Activated CD8-positive, alpha-beta T cell treated with anti-CD3 and anti-CD28 coated beads, Interleukin-2, amount 10 ng/mL, durations not matched to agents 7 days and 5 days (primary cell): ENCODE measurements around the gene ELMO1. TPM values are rescaled to one million over a fixed set of nuclear protein-coding genes. Genes with fewer than 3 reads are reported as not detected.
A peak's percentile ranks its signal among the peaks of the same experiment; 100 is the strongest.

Source experiments
- ATAC-seq: fragments of 150-1000 bp; cut with Tn5 transposase; one replicate; pipeline ENCODE4 v1.10.0; 2021; ENCODE audit warnings: moderate library complexity
- CTCF ChIA-PET: fragments of 350-600 bp; sonication (Branson Sonifier 250); formaldehyde crosslinking; loops from one replicate; lab custom pipeline; 2021; ENCODE audit warnings: antibody characterized with exemption; lab: Charles Lee
- POLR2A ChIA-PET: fragments of 350-600 bp; sonication (Branson Sonifier 250); formaldehyde crosslinking; loops from one replicate; lab custom pipeline; 2021; ENCODE audit warnings: antibody characterized with exemption; lab: Charles Lee
- DNase-seq: peaks from one replicate; pipeline ENCODE4 v3.0.0-alpha.2; 2020
- H3K27ac Mint-ChIP-seq: one replicate; pipeline ENCODE4 v1.8.0; 2021; ENCODE audit warnings: mild to moderate bottlenecking, mixed read lengths
- H3K27me3 Mint-ChIP-seq: one replicate; pipeline ENCODE4 v1.8.0; 2021; ENCODE audit warnings: low read depth, mixed read lengths
- H3K36me3 Mint-ChIP-seq: one replicate; pipeline ENCODE4 v1.8.0; 2021; ENCODE audit warnings: low read depth, mixed read lengths
- H3K4me1 Mint-ChIP-seq: one replicate; pipeline ENCODE4 v1.8.0; 2021; ENCODE audit warnings: low read depth, mixed read lengths
- H3K4me3 Mint-ChIP-seq: one replicate; pipeline ENCODE4 v1.8.0; 2021; ENCODE audit warnings: mild to moderate bottlenecking, mixed read lengths
- H3K9me3 Mint-ChIP-seq: one replicate; pipeline ENCODE4 v1.8.0; 2022; ENCODE audit warnings: mixed read lengths; ENCODE audit not compliant: insufficient read depth
- total RNA-seq, 2 experiments: library from RNA; stranded (reverse); gene quantifications; one replicate each; pipeline ENCODE4 v1.2.3, GENCODE V29; 2021

Gene ELMO1
- total RNA-seq, 2 experiments from 2014 or later: 64.0 to 68.5 TPM

DNA sequence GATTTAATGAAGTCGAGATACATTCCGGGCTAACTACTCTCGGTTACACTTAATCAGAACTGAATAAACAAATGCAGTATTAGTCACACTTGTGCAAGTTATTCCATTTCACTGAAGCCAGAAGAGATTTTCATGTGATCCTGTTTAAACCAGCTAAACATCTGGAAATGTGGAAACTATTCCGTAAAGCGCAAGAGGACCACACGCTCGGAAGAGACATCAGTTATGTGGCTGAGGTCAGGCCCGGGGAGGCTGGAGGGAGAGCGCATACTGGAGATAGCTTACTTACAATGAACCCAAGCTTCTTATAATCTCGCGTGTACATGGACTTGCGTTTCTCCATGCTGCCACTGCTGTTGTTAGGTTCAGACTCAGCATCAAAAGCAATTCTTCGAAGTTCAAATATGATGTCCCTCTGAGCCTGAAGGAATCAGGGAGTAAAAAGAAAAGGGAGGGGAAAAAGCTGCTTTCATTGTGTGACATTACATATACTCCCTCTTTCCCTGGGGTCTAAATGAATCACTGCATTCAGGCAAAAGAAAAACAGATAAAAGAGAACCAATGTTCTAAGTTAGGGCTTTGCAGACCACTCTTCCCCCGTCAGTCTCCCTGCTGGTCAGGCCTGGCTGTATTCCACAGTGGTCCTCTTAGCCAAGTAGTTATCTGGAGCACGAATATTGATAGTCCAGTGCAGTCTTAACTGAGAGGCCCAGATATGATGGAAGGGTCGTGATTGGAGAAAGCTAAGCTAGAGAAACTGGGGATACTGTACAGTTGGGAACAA lies 237.4 kb downstream of the ELMO1 start:
- ChIA-PET CTCF (interaction anchor here (2.6 kb wide), 1 partner anchor 13 kb away, joined by 8 read pairs; no protein-coding TSS in a partner anchor), POLR2A (no interaction called here)
- Mint-ChIP-seq H3K27me3 (no peaks in the 10 kb centered on the region), H3K4me1 (peaks cover 5% of the 10 kb centered on the region), H3K9me3 (no peaks in the 10 kb centered on the region), H3K36me3 (peaks cover 28% of the 10 kb centered on the region), H3K27ac (no peak overlapping the region), H3K4me3 (no peak overlapping the region)
- DNase-seq: no peak
- ATAC-seq: no peak

DNA sequence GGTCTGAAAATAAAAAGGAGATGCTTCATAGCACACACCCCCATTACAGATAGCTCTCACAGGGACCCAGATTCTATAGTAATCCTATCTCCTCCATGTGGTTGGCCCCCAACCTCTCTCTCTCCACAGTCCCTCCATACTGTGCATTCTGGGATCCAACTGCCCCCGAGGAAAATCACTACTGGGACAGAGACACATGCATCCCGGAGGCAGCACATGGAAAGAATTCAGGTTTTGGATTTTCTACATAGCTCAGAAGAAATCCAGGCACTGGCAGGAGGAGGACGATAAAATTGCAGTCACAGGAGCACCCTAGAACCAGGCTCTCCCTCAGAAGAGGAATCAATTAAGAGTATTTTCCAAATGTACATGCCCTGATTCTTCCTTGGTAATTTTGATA lies 239.5 kb downstream of the ELMO1 start:
- ChIA-PET CTCF (interaction anchor here (1.3 to 3.9 kb wide), 6 partner anchors 9 to 300 kb away, joined by 3 to 16 read pairs (median 6); no protein-coding TSS in a partner anchor), POLR2A (no interaction called here)
- Mint-ChIP-seq H3K36me3 (peaks cover 40% of the 10 kb centered on the region), H3K4me1 (peaks cover 4% of the 10 kb centered on the region), H3K27ac (no peak overlapping the region), H3K4me3 (no peak overlapping the region), H3K27me3 (no peaks in the 10 kb centered on the region), H3K9me3 (no peaks in the 10 kb centered on the region)
- DNase-seq (no peak), ATAC-seq (no peak)

DNA sequence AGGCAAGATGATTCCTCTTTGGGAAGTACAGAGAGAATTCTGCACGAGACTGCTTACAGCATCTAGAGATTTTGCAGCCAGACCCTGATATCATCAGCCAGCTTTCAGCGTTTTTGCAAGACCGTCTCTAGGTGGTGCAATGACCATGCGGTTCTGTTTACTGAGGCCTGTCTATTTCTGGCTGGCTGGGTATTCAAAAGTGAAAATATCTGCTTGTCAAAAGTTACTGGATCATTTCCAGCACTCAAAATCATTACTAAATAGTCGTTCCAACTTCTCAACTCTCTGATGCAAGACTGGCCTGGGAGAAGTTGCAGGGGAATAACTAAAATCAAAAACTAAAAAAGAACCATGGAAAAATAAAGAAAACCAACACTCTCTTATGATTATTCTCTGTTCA lies 240.1 kb downstream of the ELMO1 start:
- Mint-ChIP-seq H3K36me3 (peaks cover 43% of the 10 kb centered on the region), H3K4me3 (no peak overlapping the region), H3K9me3 (no peaks in the 10 kb centered on the region), H3K27me3 (no peaks in the 10 kb centered on the region), H3K4me1 (peaks cover 4% of the 10 kb centered on the region), H3K27ac (no peak overlapping the region)
- ChIA-PET CTCF (interaction anchor here (0.5 to 3.9 kb wide), 11 partner anchors 9 to 998 kb away, joined by 3 to 16 read pairs (median 4); no protein-coding TSS in a partner anchor), POLR2A (no interaction called here)
- DNase-seq (peak; percentile 42), ATAC-seq (no peak)

DNA sequence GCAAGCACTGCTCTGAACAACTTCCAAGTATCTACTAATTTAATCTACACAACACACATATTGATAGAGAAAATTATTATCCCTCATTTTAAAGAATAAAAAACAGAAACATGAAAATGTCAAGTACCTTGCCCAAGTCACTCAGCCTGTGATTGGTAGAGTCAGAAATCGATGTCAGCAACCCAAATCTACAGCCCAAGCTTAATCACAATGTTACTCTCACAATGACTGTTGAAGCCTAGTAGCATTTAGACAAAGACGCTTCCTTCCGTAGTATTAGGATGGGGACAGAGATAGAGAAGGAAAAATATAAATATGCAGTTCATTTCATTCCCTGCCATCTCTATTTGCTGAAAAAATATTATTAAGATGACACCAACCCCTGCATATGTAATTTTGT lies 242.5 kb downstream of the ELMO1 start:
- CTCF ChIA-PET: interaction anchor here (3.2 to 3.9 kb wide), 2 partner anchors 8 to 147 kb away, joined by 11 to 16 read pairs; no protein-coding TSS in a partner anchor
- DNase-seq: no peak
- Mint-ChIP-seq H3K4me3 (no peak overlapping the region), H3K27ac (no peak overlapping the region), H3K9me3 (no peaks in the 10 kb centered on the region), H3K36me3 (peaks cover 32% of the 10 kb centered on the region), H3K27me3 (no peaks in the 10 kb centered on the region), H3K4me1 (peaks cover 2% of the 10 kb centered on the region)
- no peak for ATAC-seq
- POLR2A ChIA-PET: no interaction called here

DNA sequence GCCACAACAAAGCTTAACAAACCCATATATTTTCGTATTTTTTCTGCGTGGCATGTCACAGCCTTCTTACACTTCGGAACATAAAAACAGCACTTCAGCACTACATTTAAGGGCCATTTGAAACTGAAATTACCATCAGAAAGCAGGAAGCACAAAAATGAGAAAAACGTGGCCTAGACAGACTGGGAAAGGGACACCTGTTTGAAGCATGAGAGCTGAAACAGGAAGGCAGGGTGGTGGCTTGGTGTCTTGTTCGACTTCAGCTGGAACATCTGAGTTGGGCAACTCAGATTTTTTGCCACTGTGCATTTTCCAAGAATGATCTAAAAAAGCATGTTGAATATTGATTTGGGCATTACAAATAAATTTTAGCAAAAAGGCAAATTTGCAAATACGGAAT lies 243.2 kb downstream of the ELMO1 start:
- Mint-ChIP-seq H3K9me3 (no peaks in the 10 kb centered on the region), H3K36me3 (peaks cover 30% of the 10 kb centered on the region), H3K4me1 (peaks cover 2% of the 10 kb centered on the region), H3K27ac (no peak overlapping the region), H3K4me3 (no peak overlapping the region), H3K27me3 (no peaks in the 10 kb centered on the region)
- POLR2A ChIA-PET: no interaction called here
- no peak for DNase-seq
- no peak for ATAC-seq
- CTCF ChIA-PET: interaction anchor here (0.8 to 1.8 kb wide), 4 partner anchors 23 to 764 kb away, joined by 3 to 5 read pairs (median 4); partner anchors contain the start of gene ELMO1

DNA sequence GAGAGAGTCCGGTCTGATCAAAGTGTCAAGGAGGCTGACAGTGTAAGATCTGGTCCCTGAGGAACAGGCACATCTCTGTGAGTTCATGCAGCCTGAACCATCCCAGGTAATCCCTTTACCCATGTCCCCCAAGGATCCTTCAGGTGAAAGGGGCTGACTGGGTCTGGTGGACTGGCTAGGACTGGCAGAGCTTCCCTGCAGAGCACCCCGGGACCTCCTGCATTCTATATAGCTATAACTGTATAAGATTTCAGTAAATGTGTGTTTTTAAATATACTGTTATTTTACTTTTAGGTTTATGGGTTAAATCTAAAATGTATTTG lies 246.8 kb downstream of the ELMO1 start:
- H3K36me3 Mint-ChIP-seq: peaks cover 24% of the 10 kb centered on the region
- no peaks in the 10 kb centered on the region for H3K9me3 Mint-ChIP-seq
- H3K4me3 Mint-ChIP-seq: no peak overlapping the region
- H3K27me3 Mint-ChIP-seq: no peaks in the 10 kb centered on the region
- ChIA-PET POLR2A (no interaction called here), CTCF (interaction anchor here (0.9 to 2.7 kb wide), 9 partner anchors 14 to 760 kb away, joined by 3 to 20 read pairs (median 6); no protein-coding TSS in a partner anchor)
- no peak for DNase-seq
- H3K4me1 Mint-ChIP-seq: peaks cover 2% of the 10 kb centered on the region
- no peak overlapping the region for H3K27ac Mint-ChIP-seq
- no peak for ATAC-seq

DNA sequence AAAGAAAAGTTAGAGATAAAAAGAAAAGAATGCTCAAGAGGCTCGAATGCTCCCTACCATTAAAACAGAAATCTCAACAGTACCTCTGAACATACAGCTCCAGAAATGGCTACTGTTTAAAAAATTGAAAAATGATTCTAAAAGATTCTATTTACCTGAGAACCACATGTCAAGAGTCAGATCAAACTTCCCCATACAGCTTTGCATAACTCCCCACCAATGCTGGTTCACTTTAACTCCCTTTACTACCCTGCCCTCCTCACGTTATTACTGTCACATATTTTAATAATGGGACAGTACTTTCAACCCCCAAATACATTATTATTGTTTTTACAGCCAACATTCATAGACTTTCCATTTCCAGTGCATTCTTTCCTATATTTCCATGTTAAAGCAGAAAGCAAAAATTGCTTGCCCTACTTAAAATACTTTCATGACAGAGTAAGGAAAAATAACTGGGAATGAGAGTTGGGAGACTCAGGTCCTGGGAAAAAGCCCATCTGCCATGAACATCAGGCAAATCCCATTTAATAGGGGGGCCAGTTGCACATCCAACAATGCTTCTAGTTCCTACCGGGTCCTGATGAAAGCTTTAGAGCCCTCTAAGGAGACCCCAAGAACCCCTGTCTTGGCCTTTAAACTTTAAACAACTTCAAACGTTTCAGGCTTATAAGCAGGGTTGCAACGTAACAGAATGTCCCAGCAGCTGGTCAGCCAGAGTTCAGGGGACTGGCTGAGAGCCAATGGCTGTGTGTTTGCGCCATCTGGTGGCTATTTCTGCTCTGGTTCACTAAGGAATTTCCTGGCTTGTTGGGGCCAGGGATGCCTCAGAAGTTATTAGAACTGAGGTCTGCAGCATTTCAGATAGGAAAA lies 247.4 kb downstream of the ELMO1 start:
- H3K27ac Mint-ChIP-seq: no peak overlapping the region
- no peaks in the 10 kb centered on the region for H3K9me3 Mint-ChIP-seq
- H3K4me1 Mint-ChIP-seq: peaks cover 2% of the 10 kb centered on the region
- POLR2A ChIA-PET: interaction anchor here (0.6 kb wide), 1 partner anchor 209 kb away, joined by 3 read pairs; no protein-coding TSS in a partner anchor
- peaks cover 25% of the 10 kb centered on the region for H3K36me3 Mint-ChIP-seq
- CTCF ChIA-PET: interaction anchor here (0.7 to 2.7 kb wide), 23 partner anchors 8 to 767 kb away, joined by 3 to 20 read pairs (median 5); no protein-coding TSS in a partner anchor
- H3K27me3 Mint-ChIP-seq: no peaks in the 10 kb centered on the region
- DNase-seq: peak; percentile 66
- peak; percentile 45 for ATAC-seq
- H3K4me3 Mint-ChIP-seq: no peak overlapping the region

DNA sequence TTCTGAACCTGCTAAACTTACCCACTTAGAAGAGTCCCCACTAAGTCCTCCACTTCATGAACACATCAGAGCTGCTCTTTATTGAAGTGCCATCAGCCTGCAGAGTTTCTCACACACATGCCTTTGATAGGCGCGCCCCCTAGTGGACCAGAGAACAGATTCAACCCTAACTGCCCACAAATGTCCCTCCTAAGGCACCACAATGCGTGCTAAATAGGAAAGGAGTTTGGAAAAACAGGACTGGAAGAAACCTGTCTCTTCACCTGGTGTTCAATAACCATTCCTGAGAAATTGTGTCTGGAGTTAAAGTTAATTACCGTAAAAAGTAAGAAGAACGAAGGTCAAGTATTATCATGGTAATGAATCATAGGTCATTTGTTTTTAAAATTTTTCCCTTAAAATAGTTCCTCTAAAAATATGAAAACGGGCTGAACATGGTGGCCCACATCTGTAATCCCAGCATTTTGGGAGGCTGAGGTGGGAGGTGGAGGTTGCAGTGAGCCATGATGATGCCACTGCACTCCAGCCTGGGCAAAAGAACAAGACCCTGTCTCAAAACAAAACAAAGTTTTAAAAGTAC lies 249.7 kb downstream of the ELMO1 start:
- H3K4me3 Mint-ChIP-seq: no peak overlapping the region
- CTCF ChIA-PET: interaction anchor here (0.6 to 3.8 kb wide), 43 partner anchors 9 to 758 kb away, joined by 3 to 40 read pairs (median 4); no protein-coding TSS in a partner anchor
- DNase-seq (peak; percentile 85), ATAC-seq (peak; percentile 75)
- no peaks in the 10 kb centered on the region for H3K4me1 Mint-ChIP-seq
- no peaks in the 10 kb centered on the region for H3K27me3 Mint-ChIP-seq
- peaks cover 10% of the 10 kb centered on the region for H3K36me3 Mint-ChIP-seq
- POLR2A ChIA-PET: no interaction called here
- H3K27ac Mint-ChIP-seq: no peak overlapping the region
- no peaks in the 10 kb centered on the region for H3K9me3 Mint-ChIP-seq

DNA sequence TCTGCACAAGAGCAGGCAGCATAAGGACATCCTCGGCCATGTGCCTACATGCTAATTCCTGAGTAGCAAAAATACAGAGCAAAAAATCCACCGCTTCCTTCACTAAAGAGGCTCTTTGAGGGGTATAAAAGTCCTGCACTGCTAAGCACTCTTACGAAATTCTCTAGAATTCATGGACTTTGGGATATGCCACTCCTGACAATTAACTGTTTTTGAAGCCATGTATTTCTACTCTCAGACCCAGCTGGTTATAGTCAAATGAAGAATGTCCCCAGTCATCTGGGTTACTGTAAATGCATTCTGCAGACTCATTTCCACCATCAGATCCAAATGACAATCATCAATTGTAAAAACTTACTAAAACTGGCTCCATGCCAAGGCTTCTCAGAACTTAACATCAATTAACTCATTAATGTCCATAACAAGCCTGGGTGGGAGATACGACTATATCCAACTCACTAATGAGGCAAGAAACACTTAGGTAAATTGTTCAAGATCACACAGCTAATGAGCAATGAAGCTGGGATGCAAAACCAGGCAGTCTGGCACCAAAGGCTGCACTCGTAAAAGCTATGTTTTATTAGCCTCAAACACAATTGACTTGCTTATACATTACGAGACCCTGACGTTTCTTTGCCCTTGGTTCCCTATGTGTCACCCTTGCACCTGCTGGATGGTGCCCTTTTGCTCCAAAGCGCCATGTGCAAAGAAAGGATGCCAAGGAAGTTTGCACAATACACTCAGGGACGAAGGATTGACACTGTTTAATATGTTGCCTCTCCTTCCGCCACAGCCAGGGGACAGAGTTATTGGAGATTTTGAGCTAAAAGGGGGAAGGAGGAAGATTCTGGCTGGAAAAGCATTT lies 250.4 kb downstream of the ELMO1 start:
- no peaks in the 10 kb centered on the region for H3K27me3 Mint-ChIP-seq
- H3K4me1 Mint-ChIP-seq: peaks cover 4% of the 10 kb centered on the region
- ATAC-seq (no peak), DNase-seq (peak; percentile 4)
- no peak overlapping the region for H3K4me3 Mint-ChIP-seq
- ChIA-PET POLR2A (no interaction called here), CTCF (interaction anchor here (0.6 to 3.8 kb wide), 41 partner anchors 9 to 757 kb away, joined by 3 to 40 read pairs (median 4); no protein-coding TSS in a partner anchor)
- H3K36me3 Mint-ChIP-seq: peaks cover 5% of the 10 kb centered on the region
- no peak overlapping the region for H3K27ac Mint-ChIP-seq
- H3K9me3 Mint-ChIP-seq: no peaks in the 10 kb centered on the region

DNA sequence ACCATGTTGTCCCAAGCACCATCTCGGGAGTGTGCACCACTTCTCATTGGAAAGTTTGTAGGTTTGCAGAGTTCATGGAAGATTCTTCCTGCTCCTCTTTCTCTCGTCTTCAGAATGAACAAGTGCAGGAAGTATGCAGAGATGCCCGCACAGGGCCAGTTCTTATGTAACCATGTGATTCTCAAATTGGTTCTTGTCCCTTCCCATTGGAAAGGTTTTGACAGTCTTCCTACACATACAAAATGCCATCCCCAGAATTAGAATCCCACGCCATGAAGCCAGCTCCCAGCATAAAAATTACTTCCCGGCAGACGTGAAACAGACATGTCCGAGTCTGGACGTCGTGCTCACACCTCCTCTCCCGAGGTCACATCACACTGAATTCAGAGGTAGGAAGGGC lies 251.6 kb downstream of the ELMO1 start:
- DNase-seq (no peak), ATAC-seq (no peak)
- ChIA-PET POLR2A (no interaction called here), CTCF (interaction anchor here (2.2 to 3.8 kb wide), 3 partner anchors 15 to 756 kb away, joined by 6 to 37 read pairs (median 12); no protein-coding TSS in a partner anchor)
- H3K27me3 Mint-ChIP-seq: no peaks in the 10 kb centered on the region
- peaks cover 9% of the 10 kb centered on the region for H3K4me1 Mint-ChIP-seq
- no peak overlapping the region for H3K27ac Mint-ChIP-seq
- peaks cover 5% of the 10 kb centered on the region for H3K36me3 Mint-ChIP-seq
- no peak overlapping the region for H3K4me3 Mint-ChIP-seq
- H3K9me3 Mint-ChIP-seq: no peaks in the 10 kb centered on the region
